A673 (cell line): ENCODE data around the gene RNF123.

ENCODE experiments used
- EZH2 ChIP-seq: fragments of 200-600 bp; sonication (generic); IDR thresholded peaks from 2 replicates; pipeline ENCODE4 v1.6.1; 2017; ENCODE audit warnings: borderline replicate concordance, low read depth, mild to moderate bottlenecking, mixed read lengths, antibody characterized with exemption, low read length; ENCODE audit not compliant: poor library complexity, severe bottlenecking
- TF ChIP-seq, protein P1 (sequence below): fragments of 300-800, 200-600 bp; sonication (generic); conservative IDR thresholded peaks from 2 replicates; pipeline ENCODE4 v1.5.1; 2017; ENCODE audit warnings: low read depth, mild to moderate bottlenecking, antibody characterized with exemption, low read length, moderate library complexity, mixed read lengths

GRCh38 chr3:49700014-49700413, 10.7 kb downstream of the RNF123 start:
- no peak for TF ChIP-seq EZH2
- TF ChIP-seq, protein P1, sequence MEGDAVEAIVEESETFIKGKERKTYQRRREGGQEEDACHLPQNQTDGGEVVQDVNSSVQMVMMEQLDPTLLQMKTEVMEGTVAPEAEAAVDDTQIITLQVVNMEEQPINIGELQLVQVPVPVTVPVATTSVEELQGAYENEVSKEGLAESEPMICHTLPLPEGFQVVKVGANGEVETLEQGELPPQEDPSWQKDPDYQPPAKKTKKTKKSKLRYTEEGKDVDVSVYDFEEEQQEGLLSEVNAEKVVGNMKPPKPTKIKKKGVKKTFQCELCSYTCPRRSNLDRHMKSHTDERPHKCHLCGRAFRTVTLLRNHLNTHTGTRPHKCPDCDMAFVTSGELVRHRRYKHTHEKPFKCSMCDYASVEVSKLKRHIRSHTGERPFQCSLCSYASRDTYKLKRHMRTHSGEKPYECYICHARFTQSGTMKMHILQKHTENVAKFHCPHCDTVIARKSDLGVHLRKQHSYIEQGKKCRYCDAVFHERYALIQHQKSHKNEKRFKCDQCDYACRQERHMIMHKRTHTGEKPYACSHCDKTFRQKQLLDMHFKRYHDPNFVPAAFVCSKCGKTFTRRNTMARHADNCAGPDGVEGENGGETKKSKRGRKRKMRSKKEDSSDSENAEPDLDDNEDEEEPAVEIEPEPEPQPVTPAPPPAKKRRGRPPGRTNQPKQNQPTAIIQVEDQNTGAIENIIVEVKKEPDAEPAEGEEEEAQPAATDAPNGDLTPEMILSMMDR = no peak
